ENCODE data around the gene LMF1.

The LMF1 gene

DNA sequence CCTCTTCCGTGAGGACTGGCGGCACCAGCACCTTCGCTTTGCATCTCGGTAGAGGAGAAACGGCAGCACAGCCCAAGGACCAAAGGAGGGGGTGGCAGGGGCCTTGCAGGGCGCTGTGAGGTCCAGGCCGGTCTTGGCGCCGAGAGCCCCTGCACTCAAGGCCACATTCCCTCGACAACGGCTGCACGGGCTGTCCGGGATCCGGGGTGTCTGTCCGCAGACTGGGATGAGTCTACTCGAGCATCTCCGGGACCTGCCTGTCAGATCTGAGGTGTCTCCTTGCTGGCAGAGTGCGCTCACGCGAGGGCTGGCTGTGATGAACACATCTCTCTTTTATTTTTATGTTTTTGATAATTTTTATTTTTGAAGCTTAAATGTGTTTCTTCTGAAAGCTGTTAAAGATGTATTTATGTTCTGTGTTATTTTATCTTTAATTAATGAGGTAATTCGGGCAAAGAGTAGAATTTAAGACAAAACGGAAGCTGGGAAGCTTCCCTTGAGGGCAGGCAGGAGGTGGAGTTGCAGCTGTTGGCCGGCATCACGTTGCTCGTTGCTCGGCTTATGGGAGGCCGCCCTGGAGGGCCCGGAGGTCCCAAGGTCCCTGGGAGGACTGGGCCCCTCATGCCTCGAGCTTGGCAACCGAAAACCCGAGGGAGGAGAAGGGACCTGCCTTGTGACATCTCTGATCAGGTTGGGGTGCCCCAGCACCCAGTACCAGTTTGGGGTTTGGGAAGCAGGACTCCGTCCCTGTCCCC, 15.0 kb upstream of the LMF1 start:
- no peak for TF ChIP-seq FOXP2 (optimal IDR thresholded peaks at IDR 0.05; ENCODE audit: borderline replicate concordance, extremely low read depth, extremely low read length, insufficient read depth)
- no peak for TF ChIP-seq POLR2AphosphoS5 (IDR thresholded peaks at IDR 0.05; ENCODE audit: low read depth, low read length)
- TF ChIP-seq SIN3A (IDR thresholded peaks at IDR 0.05; ENCODE audit: borderline replicate concordance, insufficient read depth, low read length): no peak
- no peak for TF ChIP-seq TAF1 (IDR thresholded peaks at IDR 0.05; ENCODE audit: borderline replicate concordance, insufficient read depth, low read length)
- TF ChIP-seq, protein P1, sequence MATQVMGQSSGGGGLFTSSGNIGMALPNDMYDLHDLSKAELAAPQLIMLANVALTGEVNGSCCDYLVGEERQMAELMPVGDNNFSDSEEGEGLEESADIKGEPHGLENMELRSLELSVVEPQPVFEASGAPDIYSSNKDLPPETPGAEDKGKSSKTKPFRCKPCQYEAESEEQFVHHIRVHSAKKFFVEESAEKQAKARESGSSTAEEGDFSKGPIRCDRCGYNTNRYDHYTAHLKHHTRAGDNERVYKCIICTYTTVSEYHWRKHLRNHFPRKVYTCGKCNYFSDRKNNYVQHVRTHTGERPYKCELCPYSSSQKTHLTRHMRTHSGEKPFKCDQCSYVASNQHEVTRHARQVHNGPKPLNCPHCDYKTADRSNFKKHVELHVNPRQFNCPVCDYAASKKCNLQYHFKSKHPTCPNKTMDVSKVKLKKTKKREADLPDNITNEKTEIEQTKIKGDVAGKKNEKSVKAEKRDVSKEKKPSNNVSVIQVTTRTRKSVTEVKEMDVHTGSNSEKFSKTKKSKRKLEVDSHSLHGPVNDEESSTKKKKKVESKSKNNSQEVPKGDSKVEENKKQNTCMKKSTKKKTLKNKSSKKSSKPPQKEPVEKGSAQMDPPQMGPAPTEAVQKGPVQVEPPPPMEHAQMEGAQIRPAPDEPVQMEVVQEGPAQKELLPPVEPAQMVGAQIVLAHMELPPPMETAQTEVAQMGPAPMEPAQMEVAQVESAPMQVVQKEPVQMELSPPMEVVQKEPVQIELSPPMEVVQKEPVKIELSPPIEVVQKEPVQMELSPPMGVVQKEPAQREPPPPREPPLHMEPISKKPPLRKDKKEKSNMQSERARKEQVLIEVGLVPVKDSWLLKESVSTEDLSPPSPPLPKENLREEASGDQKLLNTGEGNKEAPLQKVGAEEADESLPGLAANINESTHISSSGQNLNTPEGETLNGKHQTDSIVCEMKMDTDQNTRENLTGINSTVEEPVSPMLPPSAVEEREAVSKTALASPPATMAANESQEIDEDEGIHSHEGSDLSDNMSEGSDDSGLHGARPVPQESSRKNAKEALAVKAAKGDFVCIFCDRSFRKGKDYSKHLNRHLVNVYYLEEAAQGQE (IDR thresholded peaks at IDR 0.05; ENCODE audit: insufficient read depth in 1 of 2, low read depth in 2 of 2, low read length in 2 of 2): no peak

DNA sequence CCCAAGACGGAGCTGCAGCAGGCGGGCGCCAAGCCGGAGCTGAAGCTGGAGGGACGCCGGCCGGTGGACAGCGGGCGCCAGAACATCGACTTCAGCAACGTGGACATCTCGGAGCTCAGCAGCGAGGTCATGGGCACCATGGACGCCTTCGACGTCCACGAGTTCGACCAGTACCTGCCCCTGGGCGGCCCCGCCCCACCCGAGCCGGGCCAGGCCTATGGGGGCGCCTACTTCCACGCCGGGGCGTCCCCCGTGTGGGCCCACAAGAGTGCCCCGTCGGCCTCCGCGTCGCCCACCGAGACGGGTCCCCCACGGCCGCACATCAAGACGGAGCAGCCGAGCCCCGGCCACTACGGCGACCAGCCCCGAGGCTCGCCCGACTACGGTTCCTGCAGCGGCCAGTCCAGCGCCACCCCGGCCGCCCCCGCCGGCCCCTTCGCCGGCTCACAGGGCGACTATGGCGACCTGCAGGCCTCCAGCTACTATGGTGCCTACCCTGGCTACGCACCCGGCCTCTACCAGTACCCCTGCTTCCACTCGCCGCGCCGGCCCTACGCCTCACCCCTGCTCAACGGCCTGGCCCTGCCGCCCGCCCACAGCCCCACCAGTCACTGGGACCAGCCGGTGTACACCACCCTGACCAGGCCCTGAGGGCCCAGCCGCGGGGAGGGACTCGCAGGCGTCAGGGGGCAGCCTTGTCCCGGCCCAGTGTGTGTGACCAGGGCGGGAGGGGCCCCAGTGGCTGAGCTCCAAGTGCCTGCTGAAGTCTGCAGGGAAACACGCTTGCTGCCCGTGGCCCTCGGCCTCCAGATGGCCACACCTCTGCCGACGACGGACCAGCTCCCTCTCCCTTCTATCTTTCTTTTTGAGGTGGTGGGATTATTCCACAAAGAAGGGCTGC, 14.2 kb upstream of the LMF1 start:
- TF ChIP-seq TAF1 (IDR thresholded peaks at IDR 0.05; ENCODE audit: borderline replicate concordance, insufficient read depth, low read length): no peak
- TF ChIP-seq, protein P1 (IDR thresholded peaks at IDR 0.05; ENCODE audit: insufficient read depth in 1 of 2, low read depth in 2 of 2, low read length in 2 of 2): no peak
- no peak for TF ChIP-seq SIN3A (IDR thresholded peaks at IDR 0.05; ENCODE audit: borderline replicate concordance, insufficient read depth, low read length)
- no peak for TF ChIP-seq FOXP2 (optimal IDR thresholded peaks at IDR 0.05; ENCODE audit: borderline replicate concordance, extremely low read depth, extremely low read length, insufficient read depth)

DNA sequence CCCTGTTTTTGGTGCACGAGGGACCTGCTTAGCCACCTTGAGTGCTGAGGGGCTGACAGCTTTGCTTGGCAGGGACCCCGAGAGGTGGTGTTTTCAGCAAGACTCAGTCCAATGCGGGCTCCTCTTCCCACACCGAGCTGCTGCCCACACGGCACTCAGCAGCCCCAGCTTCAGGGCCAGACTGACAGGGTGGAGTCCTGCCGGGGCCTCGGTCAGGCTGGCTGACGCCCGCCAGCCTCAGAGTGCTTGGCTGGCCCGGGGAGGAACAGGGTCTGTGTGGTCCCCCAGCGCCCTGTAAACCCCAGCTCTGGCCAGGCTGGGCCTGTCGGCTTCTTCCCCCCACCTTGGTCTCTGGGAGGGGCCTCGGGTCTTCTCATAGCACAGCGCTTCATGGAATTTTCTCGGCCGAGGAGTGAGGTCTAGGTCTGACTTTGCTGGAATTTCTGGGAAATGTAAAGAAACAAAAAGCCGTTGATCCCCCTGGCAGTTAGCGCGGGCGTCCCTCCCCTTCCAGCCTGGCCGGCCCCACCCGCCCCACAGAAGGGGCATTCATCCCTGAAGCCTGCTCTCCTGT, 13.4 kb upstream of the LMF1 start:
- TF ChIP-seq SIN3A (IDR thresholded peaks at IDR 0.05; ENCODE audit: borderline replicate concordance, insufficient read depth, low read length) (no peak), TAF1 (IDR thresholded peaks at IDR 0.05; ENCODE audit: borderline replicate concordance, insufficient read depth, low read length) (no peak), FOXP2 (optimal IDR thresholded peaks at IDR 0.05; ENCODE audit: borderline replicate concordance, extremely low read depth, extremely low read length, insufficient read depth) (no peak), POLR2AphosphoS5 (IDR thresholded peaks at IDR 0.05; ENCODE audit: low read depth, low read length) (no peak)
- TF ChIP-seq, protein P1 (IDR thresholded peaks at IDR 0.05; ENCODE audit: insufficient read depth in 1 of 2, low read depth in 2 of 2, low read length in 2 of 2): no peak

DNA sequence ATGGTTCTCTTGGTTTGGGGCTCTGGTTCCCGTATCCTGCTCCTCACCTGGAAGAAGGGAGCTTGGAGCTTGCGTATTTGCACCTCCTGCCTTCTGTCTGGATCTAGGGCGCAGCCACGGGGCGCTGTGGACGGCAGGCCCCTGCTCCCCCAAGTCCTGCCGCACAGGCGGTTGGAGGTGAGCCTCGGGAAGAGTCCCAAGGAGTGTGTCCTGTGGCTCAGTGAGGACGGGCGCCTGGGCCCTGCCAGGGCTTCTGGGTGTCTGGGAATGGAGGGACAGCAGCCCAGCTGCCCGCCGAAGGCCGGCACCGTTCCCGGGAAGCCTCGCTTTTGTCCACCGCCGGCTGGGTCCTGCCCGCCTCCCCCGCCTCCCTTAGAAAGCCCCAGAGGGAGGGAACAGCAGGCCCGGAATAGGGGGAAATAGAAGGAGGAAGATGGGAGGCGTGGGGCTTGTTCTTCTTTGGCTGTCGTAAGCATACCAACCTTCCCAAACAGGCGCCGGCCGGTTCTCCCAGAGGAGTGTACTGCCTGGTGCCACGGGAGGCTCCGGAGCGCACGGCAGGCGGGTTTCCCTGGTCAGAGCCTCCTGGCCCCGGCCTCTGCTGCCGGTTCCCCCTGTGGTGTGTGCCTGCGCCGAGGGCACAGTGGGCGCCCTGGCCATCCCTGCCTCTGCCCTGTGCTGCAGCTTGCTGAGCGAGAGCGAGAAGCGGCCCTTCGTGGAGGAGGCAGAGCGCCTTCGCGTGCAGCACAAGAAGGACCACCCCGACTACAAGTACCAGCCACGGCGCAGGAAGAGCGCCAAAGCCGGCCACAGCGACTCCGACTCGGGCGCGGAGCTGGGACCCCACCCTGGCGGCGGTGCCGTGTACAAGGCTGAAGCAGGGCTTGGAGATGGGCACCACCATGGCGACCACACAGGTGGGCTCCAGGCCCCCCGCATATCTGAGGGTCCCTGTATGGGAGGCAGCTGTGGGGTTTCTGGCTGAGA, 12.6 kb upstream of the LMF1 start:
- TF ChIP-seq TAF1 (IDR thresholded peaks at IDR 0.05; ENCODE audit: borderline replicate concordance, insufficient read depth, low read length) (no peak), SIN3A (IDR thresholded peaks at IDR 0.05; ENCODE audit: borderline replicate concordance, insufficient read depth, low read length) (no peak), POLR2AphosphoS5 (IDR thresholded peaks at IDR 0.05; ENCODE audit: low read depth, low read length) (no peak), FOXP2 (optimal IDR thresholded peaks at IDR 0.05; ENCODE audit: borderline replicate concordance, extremely low read depth, extremely low read length, insufficient read depth) (no peak)
- TF ChIP-seq, protein P1 (IDR thresholded peaks at IDR 0.05; ENCODE audit: insufficient read depth in 1 of 2, low read depth in 2 of 2, low read length in 2 of 2): no peak

All from PFSK-1 (cell line).